ENCODE data around the gene IPO11.
"Not testable (repeated sequence)": the region's sequence is repeated elsewhere in the genome, so short reads cannot be mapped to it uniquely, and the experiment has no call there.

IPO11 gene

DNA sequence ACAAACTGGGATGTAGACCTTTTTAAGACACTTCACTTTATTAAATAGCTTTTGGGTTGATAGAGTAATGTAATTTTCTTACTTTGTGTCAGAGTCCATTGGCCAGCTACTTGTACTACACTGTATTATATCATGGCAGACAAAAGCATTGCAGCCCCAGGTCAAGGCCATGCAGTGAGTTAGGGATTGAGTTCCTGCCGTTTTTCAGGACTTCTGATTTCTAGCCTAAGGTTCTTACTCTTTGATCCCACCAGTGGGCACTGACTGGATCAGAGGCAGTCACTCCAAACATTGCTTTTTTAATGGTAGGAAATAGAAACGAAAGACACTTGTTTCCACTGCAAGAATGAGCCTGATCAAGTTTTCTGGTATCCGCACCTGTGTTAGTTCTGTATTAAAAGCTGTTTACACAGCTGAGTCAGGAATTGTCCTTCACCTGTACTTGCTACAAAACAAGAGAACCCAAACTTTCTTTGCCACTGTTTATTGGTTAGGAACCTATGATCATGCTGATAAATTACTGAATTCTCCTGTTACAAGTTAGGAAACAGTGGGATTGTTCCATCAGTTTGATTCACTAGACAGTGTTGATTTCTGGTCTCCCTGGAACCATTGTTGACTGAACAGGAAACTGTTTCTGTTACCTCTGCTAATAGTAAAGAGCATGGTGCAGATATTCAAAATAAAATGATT is 188.1 kb downstream of the IPO11 start:
- no peak for DNase-seq (ENCODE audit: low read depth)

GRCh38 chr5:62603934-62604333 is 191.4 kb downstream of the IPO11 start:
- no peak for DNase-seq (ENCODE audit: low read depth)

- no peak for DNase-seq (ENCODE audit: low read depth)
Observed at GRCh38 chr5:62605638-62606037, 193.1 kb downstream of the IPO11 start.

DNA sequence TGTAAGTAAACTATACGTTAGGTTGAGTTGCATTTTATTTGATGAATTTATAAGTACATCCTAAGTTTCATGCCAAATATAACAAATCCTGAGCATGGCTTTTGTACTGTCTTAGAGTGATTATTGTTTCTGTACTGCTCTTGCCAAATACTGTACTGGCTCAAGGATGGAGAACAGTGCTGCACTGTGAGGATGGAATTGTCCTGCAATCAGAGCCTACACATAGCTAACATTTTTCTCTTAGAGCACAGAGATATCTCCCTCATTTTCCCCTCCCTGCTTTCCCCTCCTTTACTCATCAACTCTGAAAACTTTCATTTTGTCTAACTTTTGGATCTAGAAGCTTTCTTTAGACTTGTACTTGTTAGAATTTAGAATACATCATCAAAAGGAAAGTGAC is 194.3 kb downstream of the IPO11 start:
- DNase-seq (ENCODE audit: low read depth): no peak

- no peak for DNase-seq (ENCODE audit: low read depth)
Observed at GRCh38 chr5:62607615-62608014, 195.1 kb downstream of the IPO11 start.

- DNase-seq (ENCODE audit: low read depth): no peak
Observed at GRCh38 chr5:62608529-62609511, 196.3 kb downstream of the IPO11 start.

DNA sequence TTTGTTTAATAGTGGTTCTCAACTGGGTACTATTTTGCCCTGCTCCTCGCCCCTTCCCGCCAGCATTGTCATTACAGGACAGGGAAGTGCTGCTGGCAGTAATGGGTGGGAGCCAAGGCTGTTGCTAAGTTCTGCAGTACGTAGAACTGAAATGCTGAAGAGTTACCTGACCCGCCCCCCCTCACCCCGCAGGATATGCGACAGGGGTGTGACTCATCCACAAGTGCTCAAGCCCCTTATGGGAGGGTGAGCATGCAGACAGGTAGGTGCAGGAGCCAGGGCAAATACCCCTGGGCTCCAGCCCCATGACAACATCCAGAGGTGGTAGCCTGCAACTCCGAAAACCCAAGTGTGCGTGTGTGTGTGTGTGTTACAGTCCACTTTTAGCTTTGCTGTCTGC is 201.8 kb downstream of the IPO11 start:
- no peak for DNase-seq (ENCODE audit: low read depth)

GRCh38 chr5:62616615-62617277 is 204.2 kb downstream of the IPO11 start:
- no peak for DNase-seq (ENCODE audit: low read depth)

- no peak for DNase-seq (ENCODE audit: low read depth)
Observed at GRCh38 chr5:62617943-62618342, 205.4 kb downstream of the IPO11 start.

GRCh38 chr5:62620761-62621160 is 208.2 kb downstream of the IPO11 start:
- DNase-seq (ENCODE audit: low read depth): no peak

GRCh38 chr5:62621280-62621679 is 208.7 kb downstream of the IPO11 start:
- no peak for DNase-seq (ENCODE audit: low read depth)

DNA sequence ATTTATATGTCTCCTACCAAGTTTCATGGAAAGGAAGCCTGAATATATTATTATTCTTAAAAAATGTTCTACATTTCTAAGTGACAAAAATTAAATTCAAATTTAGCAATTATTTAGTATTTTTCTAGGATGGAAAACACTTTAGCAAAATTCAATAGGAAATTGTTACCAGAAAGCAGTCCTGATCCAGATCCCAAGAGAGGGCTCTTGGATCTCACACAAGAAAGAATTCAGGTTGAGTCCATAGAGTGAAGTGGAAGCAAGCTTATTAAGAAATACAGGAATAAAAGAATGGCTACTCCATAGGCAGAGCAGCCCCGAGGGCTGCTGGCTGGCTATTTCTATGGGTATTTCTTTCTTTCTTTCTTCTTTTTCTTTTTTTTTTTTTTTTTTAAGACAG is 210.7 kb downstream of the IPO11 start:
- no peak for DNase-seq (ENCODE audit: low read depth)

- DNase-seq (ENCODE audit: low read depth): not testable (repeated sequence)
Observed at GRCh38 chr5:62624436-62624835, 211.9 kb downstream of the IPO11 start.

- DNase-seq (ENCODE audit: low read depth): no peak
Observed at GRCh38 chr5:62626534-62626933, 214.0 kb downstream of the IPO11 start.

DNA sequence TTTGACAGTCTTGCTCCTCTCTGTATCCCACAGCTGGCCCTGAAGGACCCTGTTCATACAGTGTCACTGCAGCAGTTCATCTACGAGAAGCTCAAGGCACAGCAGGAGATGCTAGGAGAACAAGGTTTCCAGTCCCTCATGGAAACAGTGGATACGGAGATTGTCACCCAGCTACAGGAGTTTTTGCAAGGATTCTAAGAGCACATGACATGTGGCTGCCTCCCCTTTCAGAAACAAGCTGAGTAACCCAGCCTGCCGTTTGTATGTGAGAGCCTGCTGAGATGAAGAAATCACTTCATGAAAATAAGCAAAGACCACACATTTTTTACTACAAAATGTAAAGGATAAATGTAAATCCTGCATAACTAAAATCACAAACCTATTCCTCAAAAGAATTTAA is 214.6 kb downstream of the IPO11 start:
- DNase-seq (ENCODE audit: low read depth): no peak

- DNase-seq (ENCODE audit: low read depth): no peak
Observed at GRCh38 chr5:62627901-62628300, 215.3 kb downstream of the IPO11 start.

DNA sequence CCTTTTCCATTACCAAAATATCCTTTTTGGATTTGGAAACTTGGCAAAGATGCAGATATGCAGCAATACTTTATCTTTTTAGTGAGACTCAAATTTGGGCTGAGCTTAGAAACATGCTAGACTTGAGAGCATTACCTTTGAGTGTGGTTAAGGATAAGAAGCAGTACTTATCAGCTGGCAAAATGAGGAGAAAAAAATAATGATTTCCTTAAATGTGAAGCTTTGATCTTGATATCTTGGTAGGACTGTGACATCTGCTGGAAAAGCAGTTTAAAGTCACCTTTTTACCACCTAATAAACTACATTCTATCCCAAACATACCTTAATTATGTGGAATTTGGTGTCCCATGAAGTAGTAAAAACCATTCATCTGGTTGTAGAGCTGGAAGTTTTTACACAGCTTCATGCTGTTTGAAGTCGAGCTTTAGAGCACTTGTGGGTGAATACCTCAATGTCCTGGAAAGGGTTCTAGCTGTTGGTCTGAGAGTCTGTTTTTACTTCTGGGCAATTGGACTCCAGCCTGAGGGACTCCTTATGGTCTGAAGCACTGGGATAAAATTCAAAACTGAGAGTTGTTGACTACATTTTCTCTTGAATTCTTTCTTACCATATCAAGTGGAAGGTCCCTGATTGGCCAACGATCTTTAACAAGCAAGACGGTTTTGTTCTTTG is 219.5 kb downstream of the IPO11 start:
- no peak for DNase-seq (ENCODE audit: low read depth)

DNA sequence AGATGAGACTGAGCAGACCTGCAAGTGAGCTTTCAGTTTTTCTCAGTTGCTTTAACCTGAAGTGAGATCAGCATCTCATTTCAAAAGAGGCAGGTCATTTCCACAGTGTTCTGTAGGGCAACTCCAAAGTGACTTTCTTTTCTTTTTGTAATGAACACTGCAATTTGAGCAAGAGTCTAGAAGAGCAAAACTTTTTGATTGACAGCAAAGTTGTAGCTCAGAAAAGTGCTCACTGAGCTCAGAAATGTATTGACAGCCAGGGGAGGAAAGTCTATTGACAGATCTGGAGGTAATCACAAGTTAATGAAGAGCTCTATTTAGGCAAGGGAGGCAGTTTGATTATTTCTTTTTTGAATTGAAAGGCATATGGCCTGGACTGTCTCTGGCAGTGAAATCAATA is 220.7 kb downstream of the IPO11 start:
- DNase-seq (ENCODE audit: low read depth): no peak

DNA sequence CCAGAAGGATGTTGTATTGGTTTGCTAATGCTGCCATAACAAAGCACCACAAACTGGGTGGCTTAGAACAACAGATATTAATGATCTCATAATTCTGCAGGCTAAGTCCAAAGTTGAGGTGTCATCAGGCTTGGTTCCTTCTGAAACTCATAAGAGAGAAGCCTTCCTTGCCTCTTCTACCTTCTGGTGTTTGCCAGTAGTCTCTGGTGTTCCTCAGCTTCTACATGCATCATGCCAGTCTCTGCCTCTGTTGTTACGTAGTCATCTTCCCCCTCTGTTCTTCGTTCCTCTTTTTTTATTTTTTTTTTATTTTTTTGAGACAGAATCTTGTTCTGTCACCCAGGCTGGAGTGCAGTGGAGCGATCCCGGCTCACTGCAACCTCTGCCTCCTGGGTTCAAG is 227.9 kb downstream of the IPO11 start:
- DNase-seq (ENCODE audit: low read depth): no peak

GRCh38 chr5:62642468-62642867 is 229.9 kb downstream of the IPO11 start:
- no peak for DNase-seq (ENCODE audit: low read depth)

DNA sequence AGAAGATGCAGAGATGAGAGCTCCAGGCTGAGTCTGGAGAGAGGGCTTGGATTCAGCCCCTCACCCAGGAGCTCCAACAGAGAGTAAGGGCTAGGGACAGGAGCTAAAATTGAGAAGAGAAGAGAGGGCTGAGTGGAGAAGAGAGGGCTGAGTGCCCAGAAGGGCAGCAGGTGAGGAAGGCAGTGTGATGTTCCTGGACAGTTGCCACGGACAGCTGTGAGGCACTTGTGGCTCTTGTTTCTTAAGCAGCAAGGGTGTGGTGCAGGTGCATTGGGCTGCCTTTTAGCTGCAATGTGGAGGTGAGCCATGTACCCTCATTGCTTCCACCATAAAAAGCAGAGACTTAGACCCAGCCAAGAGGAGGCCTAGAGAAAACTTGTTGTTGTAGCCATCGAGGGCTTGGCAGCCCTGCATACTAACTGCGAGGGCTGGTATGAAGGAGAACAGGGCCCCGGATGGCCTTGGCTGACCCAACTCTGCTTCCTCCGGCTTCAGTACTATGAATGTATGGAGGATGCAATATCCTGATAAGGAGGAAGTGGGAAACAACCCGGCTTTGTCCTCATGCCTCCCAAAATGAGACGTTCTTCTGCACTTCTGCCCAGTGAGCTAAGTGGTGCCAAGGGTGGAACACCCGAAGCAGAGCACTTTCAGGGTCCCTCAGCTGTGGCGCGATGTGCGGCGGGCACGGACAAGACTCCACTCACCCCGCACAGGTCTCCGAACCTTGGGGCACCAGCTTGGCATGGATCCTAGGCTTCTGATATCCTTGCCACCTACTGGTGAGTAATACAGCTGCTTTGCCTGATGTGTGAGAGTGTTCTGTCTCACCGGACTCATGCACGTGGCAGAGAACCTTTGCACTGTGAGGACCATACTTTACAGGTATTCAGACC is 231.2 kb downstream of the IPO11 start:
- DNase-seq (ENCODE audit: low read depth): no peak
